GM21825 (cell line): ENCODE data around the gene MYF6.

ENCODE experiments used
- ATAC-seq: cut with Tn5 transposase; IDR thresholded peaks from one replicate; pipeline ENCODE4 v1.9.1; 2021; ENCODE audit warnings: mild to moderate bottlenecking, moderate library complexity; ENCODE audit not compliant: unreplicated experiment

MYF6 gene

DNA sequence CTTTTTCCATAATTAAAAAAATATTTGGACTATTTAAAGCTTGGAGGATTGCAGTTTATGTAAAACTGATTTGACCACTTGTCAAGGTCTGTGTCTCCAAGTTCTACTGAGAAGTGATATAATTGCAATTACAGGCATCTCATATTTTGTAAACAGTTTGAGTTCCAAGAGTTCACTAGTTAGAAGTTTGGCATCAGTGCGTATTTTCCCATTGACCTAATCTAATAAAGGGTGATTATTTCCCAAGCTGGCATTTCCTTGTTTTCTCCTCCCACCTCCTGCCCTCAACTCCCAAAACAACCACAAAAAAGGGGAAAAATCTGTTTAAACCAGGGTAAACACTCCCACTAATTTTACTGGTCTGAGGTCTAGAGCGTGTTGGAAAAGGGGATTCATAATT is 3.0 kb upstream of the MYF6 start:
- no peak for ATAC-seq

GRCh38 chr12:80707830-80708258 is 410 bp downstream of the MYF6 start:
- ATAC-seq, result no peak

GRCh38 chr12:80708259-80708974 is 983 bp downstream of the MYF6 start:
- ATAC-seq, result no peak

DNA sequence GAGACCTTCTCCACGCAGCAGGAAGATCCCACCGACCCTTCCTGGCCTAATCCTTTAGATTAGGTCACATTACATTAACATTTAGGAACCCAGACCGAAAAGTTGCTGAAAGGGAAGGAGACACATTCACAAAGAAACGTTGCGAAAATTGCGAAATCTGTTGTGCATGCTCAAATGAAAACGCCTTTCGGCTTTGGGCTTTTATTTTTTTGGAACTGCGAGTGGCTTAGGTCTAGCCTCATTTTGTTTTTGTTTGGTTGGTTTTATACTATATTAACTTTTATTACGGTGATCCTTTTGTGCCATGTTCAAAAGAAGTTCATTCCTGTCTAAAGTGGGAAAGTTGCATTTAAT is 1.5 kb downstream of the MYF6 start:
- ATAC-seq, result no peak

DNA sequence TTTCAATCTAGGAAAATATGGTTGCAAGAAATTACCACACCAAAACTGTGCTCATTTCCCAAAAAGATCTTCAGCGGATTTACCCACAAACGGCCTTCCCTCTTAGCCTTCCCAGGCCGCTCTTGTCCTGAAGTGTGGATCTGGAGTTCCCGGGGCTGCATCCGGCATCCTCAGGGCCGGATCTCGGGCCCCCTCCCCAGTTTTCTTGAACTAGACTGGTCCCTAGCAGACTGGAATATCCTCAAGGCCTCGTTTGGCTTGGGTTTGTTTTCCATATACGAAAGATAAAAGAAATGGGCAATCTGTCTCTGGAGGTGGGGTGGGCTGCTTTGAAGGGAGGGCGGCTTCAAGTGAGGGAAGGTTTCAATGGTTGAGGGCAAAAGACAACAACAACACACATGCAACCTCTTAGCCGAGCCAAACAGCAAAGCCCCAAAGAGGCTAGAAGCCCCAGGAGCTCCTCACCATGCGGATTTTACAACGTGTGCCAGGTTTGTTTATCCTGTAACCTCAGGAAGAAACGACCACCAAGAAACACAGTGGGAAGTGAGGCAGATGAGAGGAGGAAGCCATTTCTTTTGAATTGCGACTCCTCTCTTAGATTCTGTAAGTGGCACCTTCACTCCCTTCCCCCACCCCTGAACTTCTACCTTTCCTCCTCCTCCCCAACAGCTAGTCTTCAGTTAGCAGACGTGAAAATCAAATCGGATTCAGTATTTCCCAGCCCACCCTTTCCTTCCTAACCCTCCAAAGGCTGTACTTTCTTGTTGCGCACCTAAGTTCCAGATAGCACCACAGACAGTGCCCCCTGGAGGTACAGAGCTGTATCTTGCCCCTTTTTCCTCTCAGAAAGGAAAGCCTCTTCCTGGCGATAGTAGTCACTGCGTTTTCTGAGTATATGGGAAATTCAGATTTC is 2.6 kb downstream of the MYF6 start:
- ATAC-seq, result peak; percentile 62

DNA sequence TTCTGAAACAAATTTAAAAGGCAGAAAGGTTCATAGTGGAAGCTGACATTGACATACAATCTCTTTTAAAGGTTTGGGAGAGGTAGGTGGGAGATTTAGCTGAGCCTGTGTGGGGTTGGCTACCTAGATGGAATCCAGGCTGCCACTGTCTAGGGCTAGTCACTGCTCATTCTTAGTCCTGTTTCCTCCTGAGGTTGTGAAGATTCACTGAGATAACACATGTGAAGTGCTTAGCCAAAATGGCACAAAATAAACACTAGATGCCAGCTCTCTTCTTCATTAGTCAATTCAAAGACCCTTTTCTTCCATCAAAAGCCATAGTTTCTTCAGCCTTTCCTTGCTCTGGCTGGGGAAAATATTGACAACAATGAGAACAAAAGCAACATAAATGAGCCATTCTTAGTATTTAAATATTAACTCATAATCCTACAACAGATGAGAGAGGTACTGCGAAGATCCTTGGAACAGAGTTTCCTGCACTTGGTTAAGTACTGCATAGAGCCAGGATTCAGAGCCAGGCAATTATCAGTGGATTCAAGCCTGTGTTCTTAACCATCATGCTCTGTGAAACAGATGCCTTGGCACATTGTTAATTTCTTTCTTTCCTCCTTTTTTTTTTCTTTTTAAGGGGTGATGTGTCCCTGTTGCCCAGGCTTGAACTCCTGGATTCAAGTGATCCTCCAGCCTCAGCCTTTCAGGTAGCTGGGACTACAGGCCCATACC is 3.5 kb downstream of the MYF6 start:
- ATAC-seq, result peak; percentile 13

DNA sequence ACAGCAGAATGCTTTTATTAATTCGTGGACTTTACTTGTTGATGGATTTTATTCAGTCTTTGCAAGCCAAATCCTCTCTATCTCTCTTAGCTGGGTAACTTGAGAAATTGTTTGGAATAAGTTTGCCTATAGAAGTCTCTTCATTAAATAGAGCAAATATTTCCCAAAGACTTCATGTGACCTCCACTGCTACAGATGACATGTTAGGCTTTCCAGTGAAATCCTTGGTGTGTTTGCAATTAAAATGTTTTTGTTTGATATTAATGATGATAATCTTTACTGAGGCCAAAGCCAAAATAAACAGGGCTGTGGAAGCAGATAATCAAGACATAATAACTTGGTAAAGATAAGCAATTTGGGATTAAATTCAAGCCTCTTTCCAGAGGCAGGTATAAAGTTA is 4.4 kb downstream of the MYF6 start:
- no peak for ATAC-seq

- no peak for ATAC-seq
Observed at GRCh38 chr12:80712866-80713265, 5.4 kb downstream of the MYF6 start.

DNA sequence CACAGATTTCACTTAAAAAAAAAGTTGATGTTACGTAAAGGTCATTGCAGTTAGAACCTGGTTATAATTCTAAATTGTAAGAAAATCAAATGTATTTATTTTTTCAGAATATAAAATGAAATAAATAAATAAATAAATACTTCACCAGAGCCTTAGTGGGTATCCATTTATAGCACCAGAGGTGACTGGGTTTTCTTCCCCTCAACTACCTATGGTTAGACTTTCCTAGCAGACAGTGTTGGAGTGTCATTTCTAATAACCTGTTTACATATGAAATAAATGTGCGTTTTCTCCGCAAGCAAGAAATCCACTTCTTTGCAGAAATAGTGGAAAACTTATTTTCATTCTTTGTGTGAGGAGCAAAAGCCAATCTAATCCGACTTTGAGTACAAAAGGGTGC is 6.0 kb downstream of the MYF6 start:
- ATAC-seq, result no peak

DNA sequence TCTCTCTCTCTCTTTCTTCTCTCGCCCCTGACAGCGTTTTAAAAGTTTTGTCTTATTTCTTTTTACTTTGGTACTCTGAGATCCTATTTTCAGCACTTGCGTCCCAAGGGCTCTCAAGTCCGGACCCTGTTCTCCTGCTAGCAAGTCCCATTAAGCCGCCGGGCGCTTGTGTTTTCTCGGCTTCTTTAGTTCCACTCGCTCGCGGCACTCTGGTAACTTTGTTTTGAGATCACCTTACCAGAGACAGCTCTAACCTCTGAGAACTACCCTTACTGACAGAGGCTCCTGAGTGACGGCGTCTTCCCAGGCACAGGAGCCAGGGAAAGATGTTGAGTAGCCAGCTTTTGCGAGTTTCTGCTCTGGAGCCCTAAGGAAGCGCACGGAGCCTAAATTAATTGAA is 6.6 kb downstream of the MYF6 start:
- ATAC-seq, result no peak

- no peak for ATAC-seq
Observed at GRCh38 chr12:80714846-80715245, 7.4 kb downstream of the MYF6 start.

- no peak for ATAC-seq
Observed at GRCh38 chr12:80715713-80716249, 8.3 kb downstream of the MYF6 start.

DNA sequence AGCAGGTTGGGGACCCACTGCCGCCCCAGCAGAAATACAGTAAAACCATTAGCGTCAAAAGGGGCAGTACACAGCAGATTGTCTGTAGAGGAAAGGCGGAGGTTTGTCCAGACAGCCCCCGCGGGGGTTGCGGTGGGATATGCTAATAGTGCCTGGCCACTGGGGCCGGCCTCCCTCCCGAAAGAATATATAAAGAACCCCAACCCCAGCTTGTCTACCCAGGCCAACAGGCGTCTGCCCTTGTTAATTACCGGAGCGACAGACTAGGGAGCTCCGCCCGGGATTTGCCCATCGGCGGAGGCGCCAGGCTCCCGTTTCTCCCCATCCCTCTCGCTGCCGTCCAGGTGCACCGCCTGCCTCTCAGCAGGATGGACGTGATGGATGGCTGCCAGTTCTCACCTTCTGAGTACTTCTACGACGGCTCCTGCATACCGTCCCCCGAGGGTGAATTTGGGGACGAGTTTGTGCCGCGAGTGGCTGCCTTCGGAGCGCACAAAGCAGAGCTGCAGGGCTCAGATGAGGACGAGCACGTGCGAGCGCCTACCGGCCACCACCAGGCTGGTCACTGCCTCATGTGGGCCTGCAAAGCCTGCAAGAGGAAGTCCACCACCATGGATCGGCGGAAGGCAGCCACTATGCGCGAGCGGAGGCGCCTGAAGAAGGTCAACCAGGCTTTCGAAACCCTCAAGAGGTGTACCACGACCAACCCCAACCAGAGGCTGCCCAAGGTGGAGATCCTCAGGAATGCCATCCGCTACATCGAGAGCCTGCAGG is 9.4 kb downstream of the MYF6 start, which contains the start of gene MYF5:
Gene MYF5, plus strand, starts transcription at position 217 of the 774 bp plus-strand sequence. Its CDS starts 152 bp downstream, at position 369.
- ATAC-seq, result no peak

DNA sequence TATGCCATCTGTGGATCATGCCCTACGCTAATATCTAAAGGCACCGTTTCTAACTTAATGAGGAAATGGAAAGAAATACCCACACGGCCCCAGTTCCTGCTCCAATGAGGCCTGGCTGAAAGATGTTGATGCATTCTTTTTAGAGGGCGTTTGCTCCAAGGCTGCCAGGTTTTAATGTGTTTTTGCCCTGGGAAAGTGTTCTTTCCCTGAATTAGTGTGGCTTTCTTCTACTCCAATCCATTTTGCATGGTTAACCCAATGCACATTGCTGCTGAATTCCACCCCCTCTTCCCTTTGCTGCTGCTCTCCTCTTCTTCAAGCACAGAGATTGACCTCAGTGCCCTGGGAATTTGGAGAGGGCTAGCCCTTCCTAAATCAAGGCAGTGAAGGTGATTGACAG is 10.4 kb downstream of the MYF6 start:
- no peak for ATAC-seq

DNA sequence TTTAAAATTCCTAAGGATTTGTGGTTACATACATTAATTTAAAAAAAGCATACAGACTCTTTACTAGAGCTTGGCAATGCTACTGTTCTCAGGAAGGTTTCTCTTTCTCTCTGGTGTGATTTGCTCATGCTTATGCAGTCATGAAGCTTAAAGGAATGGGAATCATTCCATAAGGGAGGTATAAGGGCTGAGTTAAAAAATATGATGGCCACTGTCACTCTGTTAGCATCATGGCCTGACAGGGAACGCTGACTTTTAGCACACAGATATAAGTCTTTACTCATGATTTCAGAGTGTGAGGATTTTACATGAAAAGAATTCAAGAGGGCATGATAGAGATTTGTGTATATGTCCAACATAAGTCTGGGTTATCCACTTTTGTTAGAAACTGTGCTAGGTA is 13.1 kb downstream of the MYF6 start:
- no peak for ATAC-seq

GRCh38 chr12:80721326-80721725 is 13.9 kb downstream of the MYF6 start:
- ATAC-seq, result no peak

DNA sequence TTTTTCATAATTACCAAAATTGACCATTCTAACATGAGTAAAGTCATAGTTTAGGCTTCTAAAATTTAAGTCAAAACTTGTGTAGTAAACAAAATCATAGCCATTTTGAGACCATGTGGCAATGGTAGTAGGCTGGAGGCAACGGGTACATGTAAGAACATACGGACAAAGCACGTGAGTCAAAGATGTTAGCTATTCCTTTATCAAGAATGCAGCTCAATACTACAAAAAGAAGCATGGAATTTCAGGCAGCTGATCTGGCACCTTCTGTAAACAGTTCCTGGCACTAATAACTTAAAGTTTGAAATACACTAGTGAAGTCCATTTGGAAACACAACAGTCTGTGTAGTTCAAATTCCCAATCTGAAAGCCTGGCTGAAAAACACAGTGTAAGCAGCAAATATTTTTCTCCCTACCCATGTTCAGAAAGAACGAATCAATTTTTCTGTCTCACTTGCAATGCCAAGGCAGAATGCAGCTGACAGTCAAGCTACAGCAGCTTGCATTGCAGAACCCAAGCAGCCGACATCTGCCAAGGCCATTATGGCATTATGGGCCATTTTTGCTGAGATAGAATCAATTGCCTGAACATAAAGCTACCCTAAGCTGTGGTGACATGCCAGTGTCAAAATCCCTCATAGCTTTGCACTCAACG is 38.5 kb downstream of the MYF6 start:
- no peak for ATAC-seq

- no peak for ATAC-seq
Observed at GRCh38 chr12:80747800-80748199, 40.4 kb downstream of the MYF6 start.

- ATAC-seq, result no peak
Observed at GRCh38 chr12:80749456-80749855, 42.0 kb downstream of the MYF6 start.

DNA sequence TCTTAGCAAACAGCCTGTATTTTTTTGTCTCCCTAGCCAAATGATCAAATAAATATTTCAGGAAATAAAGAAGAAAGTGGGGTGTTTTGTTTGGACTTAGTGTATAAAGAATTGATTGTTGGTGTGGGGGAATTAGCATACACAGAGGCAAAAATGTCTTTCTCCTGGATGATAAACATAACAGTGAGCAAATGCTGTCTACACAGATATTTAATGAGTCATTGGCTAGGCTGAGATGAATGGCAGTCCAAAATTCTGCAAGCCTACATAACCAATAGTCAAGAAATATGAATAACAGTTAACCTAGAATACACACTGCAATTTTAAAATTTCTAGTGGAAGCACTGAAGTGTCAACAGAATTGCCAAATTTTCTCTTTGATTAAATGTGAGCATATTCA is 45.0 kb downstream of the MYF6 start:
- no peak for ATAC-seq
